GM19438 (cell line): ENCODE results near the gene RTTN.
"Not testable (repeated sequence)": the region's sequence is repeated elsewhere in the genome, so short reads cannot be mapped to it uniquely, and the experiment has no call there.

ENCODE experiments used
- ATAC-seq: cut with Tn5 transposase; IDR thresholded peaks from one replicate; pipeline ENCODE4 v1.9.1; 2021; ENCODE audit warnings: low read depth; ENCODE audit not compliant: unreplicated experiment

The RTTN gene

GRCh38 chr18:70102854-70103253 is 102.6 kb downstream of the RTTN start:
- not testable (repeated sequence) for ATAC-seq

GRCh38 chr18:70089858-70090257 is 115.6 kb downstream of the RTTN start:
- ATAC-seq: no peak

- ATAC-seq: no peak
Measured at GRCh38 chr18:70086085-70086484, 119.4 kb downstream of the RTTN start.

GRCh38 chr18:70085641-70086040 is 119.8 kb downstream of the RTTN start:
- ATAC-seq: no peak

- no peak for ATAC-seq
Measured at GRCh38 chr18:70082430-70082829, 123.1 kb downstream of the RTTN start.

- ATAC-seq: no peak
Measured at GRCh38 chr18:70078106-70078505, 127.4 kb downstream of the RTTN start.

- no peak for ATAC-seq
Measured at GRCh38 chr18:70075906-70076305, 129.6 kb downstream of the RTTN start.

GRCh38 chr18:70074116-70074515 is 131.4 kb downstream of the RTTN start:
- no peak for ATAC-seq

- ATAC-seq: no peak
Measured at GRCh38 chr18:70073432-70073831, 132.1 kb downstream of the RTTN start.

GRCh38 chr18:70072678-70073077 is 132.8 kb downstream of the RTTN start:
- no peak for ATAC-seq

- no peak for ATAC-seq
Measured at GRCh38 chr18:70069965-70070364, 135.5 kb downstream of the RTTN start.

GRCh38 chr18:70069382-70069781 is 136.1 kb downstream of the RTTN start:
- ATAC-seq: no peak

GRCh38 chr18:70068981-70069380 is 136.5 kb downstream of the RTTN start:
- ATAC-seq: no peak

- no peak for ATAC-seq
Measured at GRCh38 chr18:70059684-70060083, 145.8 kb downstream of the RTTN start.

GRCh38 chr18:70058916-70059315 is 146.6 kb downstream of the RTTN start:
- peak; percentile 94 for ATAC-seq

- no peak for ATAC-seq
Measured at GRCh38 chr18:70047931-70048603, 157.4 kb downstream of the RTTN start.

GRCh38 chr18:70046796-70047195 is 158.7 kb downstream of the RTTN start:
- no peak for ATAC-seq

- no peak for ATAC-seq
Measured at GRCh38 chr18:70046207-70046606, 159.3 kb downstream of the RTTN start.

- no peak for ATAC-seq
Measured at GRCh38 chr18:70044632-70045031, 160.9 kb downstream of the RTTN start.

- ATAC-seq: no peak
Measured at GRCh38 chr18:70041459-70042050, 163.9 kb downstream of the RTTN start.

GRCh38 chr18:70039186-70039585 is 166.3 kb downstream of the RTTN start:
- ATAC-seq: no peak

- no peak for ATAC-seq
Measured at GRCh38 chr18:70037431-70038061, 167.9 kb downstream of the RTTN start.
